Tibial nerve (tissue), 4 donors: ENCODE results near the gene PDE1C. TPM values are rescaled to one million over a fixed set of nuclear protein-coding genes. Genes with fewer than 3 reads are reported as not detected.

Experiments used
- DNase-seq, 2 donors: peaks; one replicate each; pipeline ENCODE4 v3.0.0-alpha.2; 2019; ENCODE audit warnings: low spot score in 2 of 2
- H3K27ac ChIP-seq, 4 donors: fragments of 200-600 bp; sonication (generic) in 3 of 4; one replicate each; pipeline ENCODE4 v1.5.1; 2017 to 2019; ENCODE audit warnings: mild to moderate bottlenecking in 1 of 4
- H3K27me3 ChIP-seq, 2 donors: fragments of 200-600 bp; sonication (generic) in 1 of 2; one replicate each; pipeline versions ENCODE4 v1.5.1 to v1.6.0; 2017 to 2019
- H3K36me3 ChIP-seq, 3 donors: fragments of 200-600 bp; sonication (generic); one replicate each; pipeline ENCODE4 v1.5.1; 2018 to 2019
- H3K4me1 ChIP-seq, 4 donors: fragments of 200-600 bp; sonication (generic) in 3 of 4; one replicate each; pipeline ENCODE4 v1.5.1; 2017 to 2019
- H3K4me3 ChIP-seq, 4 donors: fragments of 200-600 bp; sonication (generic) in 3 of 4; one replicate each; pipeline ENCODE4 v1.5.1; 2017 to 2019; ENCODE audit warnings: mild to moderate bottlenecking in 1 of 4, moderate library complexity in 1 of 4
- H3K9me3 ChIP-seq, 4 donors: fragments of 200-600 bp; sonication (generic) in 3 of 4; one replicate each; pipeline ENCODE4 v1.5.1; 2017 to 2019
- EP300 ChIP-seq, 2 donors: sonication (generic); formaldehyde crosslinking; IDR thresholded peaks; one replicate each; pipeline ENCODE4 v1.6.1; 2017; ENCODE audit warnings: antibody characterized with exemption in 2 of 2, mild to moderate bottlenecking in 1 of 2
- POLR2A ChIP-seq, 2 donors: fragments of 450-650 bp; IDR thresholded peaks; one replicate each; pipeline ENCODE4 v1.6.1; 2017; ENCODE audit warnings: antibody characterized with exemption in 2 of 2, mild to moderate bottlenecking in 2 of 2, moderate library complexity in 2 of 2
- WGBS, 2 donors: methylation state at CpG; one replicate each; pipeline ENCODE4 v1.1.5; 2018; 5-methylcytosine and 5-hydroxymethylcytosine counted together
- total RNA-seq, 4 donors: library from RNA; depleted of rRNA; stranded (reverse); fragments of >200 nt; gene quantifications; one replicate each; pipeline ENCODE4 v1.1.0, GENCODE V29; 2016
- TF ChIP-seq, protein P1 (sequence below), 5 experiments: fragments of 200-600 bp in 3 of 5; fragments of 450-650 bp in 2 of 5; sonication (generic) in 3 of 5; IDR thresholded peaks; one replicate each; pipeline ENCODE4 v1.5.1; 2016 to 2019; ENCODE audit warnings: antibody characterized with exemption in 5 of 5, mild to moderate bottlenecking in 3 of 5, moderate library complexity in 2 of 5

PDE1C gene
- total RNA-seq, 4 donors from 2014 or later, result 10.6 to 31.8 (median 20.7) TPM

DNA sequence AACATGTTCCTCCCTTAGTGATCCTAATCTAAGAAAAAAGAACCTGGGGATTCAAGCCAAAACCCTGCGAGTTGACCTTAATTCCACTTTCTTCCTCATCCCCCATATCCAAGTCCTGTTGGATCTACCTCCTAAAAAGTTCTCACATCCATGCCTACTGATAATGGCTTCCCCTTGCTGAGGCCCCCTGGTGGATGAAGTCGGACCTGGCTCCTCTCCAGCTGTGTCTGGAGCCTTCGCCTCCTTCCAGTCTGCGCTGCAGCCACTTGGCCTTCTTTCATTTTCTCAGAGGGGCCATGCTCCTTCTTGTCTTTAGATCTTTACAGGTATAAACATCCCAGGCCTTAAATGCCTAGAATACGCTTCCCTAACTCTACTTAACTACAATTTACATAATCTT, 8.1 kb downstream of the PDE1C start:
- Histone ChIP-seq H3K36me3 (no peaks in the 10 kb centered on the region), H3K4me3 (no peak overlapping the region), H3K9me3 (no peaks in the 10 kb centered on the region), H3K27me3 (no peaks in the 10 kb centered on the region), H3K27ac (no peak overlapping the region), H3K4me1 (peaks cover 0 to 38% (median 9%) of the 10 kb centered on the region in 4 donors)
- WGBS, 2 donors, result 67 to 75% methylated on average over 5 of the region's 5 CpGs
- DNase-seq, result peak; percentile 23 to 27
- TF ChIP-seq EP300 (IDR thresholded peaks at IDR 0.05), result no peak
- TF ChIP-seq, protein P1, sequence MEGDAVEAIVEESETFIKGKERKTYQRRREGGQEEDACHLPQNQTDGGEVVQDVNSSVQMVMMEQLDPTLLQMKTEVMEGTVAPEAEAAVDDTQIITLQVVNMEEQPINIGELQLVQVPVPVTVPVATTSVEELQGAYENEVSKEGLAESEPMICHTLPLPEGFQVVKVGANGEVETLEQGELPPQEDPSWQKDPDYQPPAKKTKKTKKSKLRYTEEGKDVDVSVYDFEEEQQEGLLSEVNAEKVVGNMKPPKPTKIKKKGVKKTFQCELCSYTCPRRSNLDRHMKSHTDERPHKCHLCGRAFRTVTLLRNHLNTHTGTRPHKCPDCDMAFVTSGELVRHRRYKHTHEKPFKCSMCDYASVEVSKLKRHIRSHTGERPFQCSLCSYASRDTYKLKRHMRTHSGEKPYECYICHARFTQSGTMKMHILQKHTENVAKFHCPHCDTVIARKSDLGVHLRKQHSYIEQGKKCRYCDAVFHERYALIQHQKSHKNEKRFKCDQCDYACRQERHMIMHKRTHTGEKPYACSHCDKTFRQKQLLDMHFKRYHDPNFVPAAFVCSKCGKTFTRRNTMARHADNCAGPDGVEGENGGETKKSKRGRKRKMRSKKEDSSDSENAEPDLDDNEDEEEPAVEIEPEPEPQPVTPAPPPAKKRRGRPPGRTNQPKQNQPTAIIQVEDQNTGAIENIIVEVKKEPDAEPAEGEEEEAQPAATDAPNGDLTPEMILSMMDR (IDR thresholded peaks at IDR 0.05), result peak in 2 of 5 experiments; percentile 22 to 26

GRCh38 chr7:32061346-32061745, 8.9 kb downstream of the PDE1C start:
- peaks cover 0 to 42% (median 9%) of the 10 kb centered on the region in 4 donors for H3K4me1 ChIP-seq
- H3K27ac ChIP-seq, result peak overlapping the region in 1 of 4 donors; percentile 76
- H3K36me3 ChIP-seq, result no peaks in the 10 kb centered on the region
- 71 to 72% methylated on average over 3 of the region's 3 CpGs for WGBS, 2 donors
- no peaks in the 10 kb centered on the region for H3K9me3 ChIP-seq
- no peak for TF ChIP-seq EP300 (IDR thresholded peaks at IDR 0.05)
- TF ChIP-seq POLR2A (IDR thresholded peaks at IDR 0.05), result no peak
- TF ChIP-seq, protein P1 (IDR thresholded peaks at IDR 0.05), result no peak
- H3K27me3 ChIP-seq, result no peaks in the 10 kb centered on the region
- no peak overlapping the region for H3K4me3 ChIP-seq
- DNase-seq, result no peak

GRCh38 chr7:32059289-32060011, 10.8 kb downstream of the PDE1C start:
- Histone ChIP-seq H3K36me3 (no peaks in the 10 kb centered on the region), H3K9me3 (no peaks in the 10 kb centered on the region), H3K4me1 (peaks cover 0 to 51% (median 9%) of the 10 kb centered on the region in 4 donors), H3K27me3 (no peaks in the 10 kb centered on the region), H3K4me3 (peak overlapping the region; percentile 1 to 42 (median 4)), H3K27ac (peak overlapping the region in 3 of 4 donors; percentile 34 to 89 (median 76))
- peak in 1 of 2 donors; percentile 6 for TF ChIP-seq EP300 (IDR thresholded peaks at IDR 0.05)
- TF ChIP-seq, protein P1 (IDR thresholded peaks at IDR 0.05), result no peak
- TF ChIP-seq POLR2A (IDR thresholded peaks at IDR 0.05), result no peak
- no peak for DNase-seq
- 14 to 27% methylated on average over 6 of the region's 6 CpGs for WGBS, 2 donors

- no peak overlapping the region for H3K4me3 ChIP-seq
- 28 to 41% methylated on average over 5 of the region's 5 CpGs for WGBS, 2 donors
- TF ChIP-seq POLR2A (IDR thresholded peaks at IDR 0.05), result no peak
- TF ChIP-seq, protein P1 (IDR thresholded peaks at IDR 0.05), result no peak
- no peak for TF ChIP-seq EP300 (IDR thresholded peaks at IDR 0.05)
- peaks cover 0 to 51% (median 9%) of the 10 kb centered on the region in 4 donors for H3K4me1 ChIP-seq
- H3K27me3 ChIP-seq, result no peaks in the 10 kb centered on the region
- no peak for DNase-seq
- H3K9me3 ChIP-seq, result no peaks in the 10 kb centered on the region
- no peaks in the 10 kb centered on the region for H3K36me3 ChIP-seq
- peak overlapping the region in 2 of 4 donors; percentile 6 to 56 for H3K27ac ChIP-seq
These were observed 12.2 kb downstream of the PDE1C start for GRCh38 chr7:32058002-32058401.

DNA sequence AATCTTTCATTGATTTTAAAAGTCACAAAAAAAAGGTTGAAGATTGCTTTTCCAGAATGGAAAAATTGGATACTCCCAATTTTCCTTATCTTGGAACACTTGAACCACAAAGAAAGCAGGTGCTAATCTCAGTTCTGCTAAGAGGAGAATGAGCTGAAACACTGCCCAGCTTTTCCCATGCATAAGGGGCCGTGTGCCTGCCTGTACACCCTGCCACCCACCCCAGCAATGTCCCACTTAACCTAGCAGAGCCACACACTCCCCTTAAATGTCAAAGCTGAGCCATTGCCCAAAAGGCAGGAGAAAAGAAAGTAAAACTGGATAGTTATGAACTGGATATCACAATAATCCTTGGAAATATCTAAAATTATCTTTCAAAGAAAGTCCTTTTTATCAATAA, 13.4 kb downstream of the PDE1C start:
- no peaks in the 10 kb centered on the region for H3K9me3 ChIP-seq
- H3K36me3 ChIP-seq, result no peaks in the 10 kb centered on the region
- H3K27me3 ChIP-seq, result no peaks in the 10 kb centered on the region
- no peak for DNase-seq
- TF ChIP-seq POLR2A (IDR thresholded peaks at IDR 0.05), result no peak
- no peak for TF ChIP-seq EP300 (IDR thresholded peaks at IDR 0.05)
- TF ChIP-seq, protein P1 (IDR thresholded peaks at IDR 0.05), result no peak
- H3K4me3 ChIP-seq, result no peak overlapping the region
- peaks cover 0 to 51% (median 9%) of the 10 kb centered on the region in 4 donors for H3K4me1 ChIP-seq
- no peak overlapping the region for H3K27ac ChIP-seq
- 24 to 35% methylated on average over 1 of the region's 1 CpG for WGBS, 2 donors
